Upper lobe of left lung (tissue), 4 donors: Measurements from ENCODE around the gene THAP4.

ENCODE experiments used
- CTCF ChIP-seq, 6 experiments: fragments of 450-650 bp in 4 of 6; fragments of 200-600 bp in 2 of 6; sonication (generic) in 2 of 6; IDR thresholded peaks; one replicate each; pipeline ENCODE4 v1.5.1; 2016 to 2019; ENCODE audit warnings: antibody characterized with exemption in 6 of 6
- EP300 ChIP-seq, 4 donors: sonication (generic); formaldehyde crosslinking; IDR thresholded peaks; one replicate each; pipeline ENCODE4 v1.5.1; 2017; ENCODE audit warnings: antibody characterized with exemption in 4 of 4, control low read depth in 2 of 4
- POLR2A ChIP-seq, 4 donors: fragments of 450-650 bp; IDR thresholded peaks; one replicate each; pipeline ENCODE4 v1.5.1; 2016 to 2017; ENCODE audit warnings: antibody characterized with exemption in 4 of 4, mild to moderate bottlenecking in 2 of 4

GRCh38 chr2:241606186-241606585 lies 30.8 kb downstream of the THAP4 start:
- no peak for TF ChIP-seq CTCF (IDR thresholded peaks at IDR 0.05)
- TF ChIP-seq POLR2A (IDR thresholded peaks at IDR 0.05), result no peak
- TF ChIP-seq EP300 (IDR thresholded peaks at IDR 0.05), result no peak
